ENCODE results near the gene SH3TC1. TPM values are rescaled to one million over a fixed set of nuclear protein-coding genes. Genes with fewer than 3 reads are reported as not detected.

Gene SH3TC1
- total and polyA plus RNA-seq, 2 of the 13 experiments (the other 11 are each of a cell fraction or from before 2014, with no cell fraction given), result 14.9 to 21.8 TPM

GRCh38 chr4:8157944-8158709 is 41.0 kb upstream of the SH3TC1 start (continued):
- TF ChIP-seq KIAA2018 (CRISPR knock-in tag; IDR thresholded peaks at IDR 0.05; ENCODE audit: borderline replicate concordance) (no peak), MAFF (IDR thresholded peaks at IDR 0.05; ENCODE audit: low read depth, low read length) (no peak), TERF1 (CRISPR knock-in tag; IDR thresholded peaks at IDR 0.05) (no peak), ZNF558 (CRISPR knock-in tag; IDR thresholded peaks at IDR 0.05; ENCODE audit: borderline replicate concordance) (no peak), LBX2 (CRISPR knock-in tag; IDR thresholded peaks at IDR 0.05; ENCODE audit: borderline replicate concordance) (no peak), TBX2 (CRISPR knock-in tag; IDR thresholded peaks at IDR 0.05; ENCODE audit: borderline replicate concordance) (no peak), RFXAP (CRISPR knock-in tag; IDR thresholded peaks at IDR 0.05; ENCODE audit: borderline replicate concordance) (0 out of 2 replicates have a peak, but pooled peaks have one; percentile 12), KLF15 (CRISPR knock-in tag; IDR thresholded peaks at IDR 0.05; ENCODE audit: borderline replicate concordance) (no peak), MYPOP (CRISPR knock-in tag; IDR thresholded peaks at IDR 0.05) (peak; percentile 60; the same call in 1 of the 2 replicates), CENPBD1 (CRISPR knock-in tag; IDR thresholded peaks at IDR 0.05; ENCODE audit: borderline replicate concordance, low read depth) (no peak), YEATS4 (CRISPR knock-in tag; IDR thresholded peaks at IDR 0.05; ENCODE audit: borderline replicate concordance) (no peak), PRPF4 (IDR thresholded peaks at IDR 0.05; ENCODE audit: low read depth, low read length, poor library complexity, severe bottlenecking) (no peak)

Measured in HepG2 (cell line).